Epithelial cell of esophagus (primary cell): ENCODE measurements around the gene UEVLD.

Experiments used
- DNase-seq: peaks from one replicate; pipeline ENCODE4 v3.0.0; 2010; ENCODE audit warnings: low read depth
- H3K4me3 ChIP-seq: 2 replicates; pipeline ENCODE4 v1.5.1; 2011; ENCODE audit warnings: mild to moderate bottlenecking, low read length, control low read depth
- CTCF ChIP-seq: IDR thresholded peaks from 2 replicates; pipeline ENCODE4 v1.5.1; 2011; ENCODE audit warnings: low read depth, mild to moderate bottlenecking, low read length, control low read depth, inconsistent platforms; ENCODE audit not compliant: insufficient read depth; ENCODE audit errors: missing control alignments

UEVLD gene

GRCh38 chr11:18618342-18619025 lies 29.9 kb upstream of the UEVLD start:
- DNase-seq, result no peak
- no peak overlapping the region for H3K4me3 ChIP-seq
- TF ChIP-seq CTCF, result no peak

- no peak for TF ChIP-seq CTCF
- no peak for DNase-seq
- H3K4me3 ChIP-seq, result no peak overlapping the region
Observed at GRCh38 chr11:18617688-18618341, 29.3 kb upstream of the UEVLD start.

- DNase-seq, result peak; percentile 30
- no peak for TF ChIP-seq CTCF
- H3K4me3 ChIP-seq, result no peak overlapping the region
Observed at GRCh38 chr11:18615628-18616392, 27.3 kb upstream of the UEVLD start.

GRCh38 chr11:18614667-18615066 lies 26.1 kb upstream of the UEVLD start:
- no peak overlapping the region for H3K4me3 ChIP-seq
- no peak for TF ChIP-seq CTCF
- DNase-seq, result no peak

GRCh38 chr11:18612394-18612793 lies 23.9 kb upstream of the UEVLD start:
- no peak overlapping the region for H3K4me3 ChIP-seq

GRCh38 chr11:18611196-18611595 lies 22.7 kb upstream of the UEVLD start:
- no peak for DNase-seq
- no peak for TF ChIP-seq CTCF
- no peak overlapping the region for H3K4me3 ChIP-seq

More at GRCh38 chr11:18612394-18612793, 23.9 kb upstream of the UEVLD start:
- no peak for TF ChIP-seq CTCF
- DNase-seq, result no peak
